Measurements from ENCODE around the gene AMFR. TPM values are rescaled to one million over a fixed set of nuclear protein-coding genes. Genes with fewer than 3 reads are reported as not detected.

Gene AMFR
- total RNA-seq, 1 experiment from 2014 or later: 197 TPM

DNA sequence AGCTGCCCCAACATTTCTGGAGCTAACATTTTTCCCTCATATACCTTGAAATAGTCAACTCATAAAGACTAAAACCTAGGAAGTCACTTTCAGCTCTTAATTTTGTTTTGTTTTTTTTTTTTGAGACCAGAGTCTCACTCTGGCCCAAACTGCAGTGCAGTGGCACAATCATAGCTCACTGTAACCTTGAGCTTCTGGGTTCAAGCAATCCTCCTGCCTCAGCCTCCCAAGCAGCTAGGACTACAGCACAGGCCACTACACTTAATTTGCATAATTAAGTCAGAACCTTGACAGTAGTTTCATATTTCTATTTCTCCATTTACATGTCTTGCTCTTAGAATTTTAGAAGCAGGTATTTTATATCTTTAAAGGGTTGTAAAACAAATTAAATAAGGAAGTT lies 4.7 kb downstream of the AMFR start:
- no peaks in the 10 kb centered on the region for H3K27me3 ChIP-seq (replicated peaks)
- H3K4me3 ChIP-seq: no peak overlapping the region
- no peak overlapping the region for H3K27ac ChIP-seq
- peaks cover 10% of the 10 kb centered on the region for H3K4me1 ChIP-seq (replicated peaks)
- no peaks in the 10 kb centered on the region for H3K9me3 ChIP-seq (replicated peaks)
- H3K36me3 ChIP-seq: peaks cover 4% of the 10 kb centered on the region
- DNase-seq (ENCODE audit: low read depth in 1 of 2, low spot score in 2 of 2): no peak

DNA sequence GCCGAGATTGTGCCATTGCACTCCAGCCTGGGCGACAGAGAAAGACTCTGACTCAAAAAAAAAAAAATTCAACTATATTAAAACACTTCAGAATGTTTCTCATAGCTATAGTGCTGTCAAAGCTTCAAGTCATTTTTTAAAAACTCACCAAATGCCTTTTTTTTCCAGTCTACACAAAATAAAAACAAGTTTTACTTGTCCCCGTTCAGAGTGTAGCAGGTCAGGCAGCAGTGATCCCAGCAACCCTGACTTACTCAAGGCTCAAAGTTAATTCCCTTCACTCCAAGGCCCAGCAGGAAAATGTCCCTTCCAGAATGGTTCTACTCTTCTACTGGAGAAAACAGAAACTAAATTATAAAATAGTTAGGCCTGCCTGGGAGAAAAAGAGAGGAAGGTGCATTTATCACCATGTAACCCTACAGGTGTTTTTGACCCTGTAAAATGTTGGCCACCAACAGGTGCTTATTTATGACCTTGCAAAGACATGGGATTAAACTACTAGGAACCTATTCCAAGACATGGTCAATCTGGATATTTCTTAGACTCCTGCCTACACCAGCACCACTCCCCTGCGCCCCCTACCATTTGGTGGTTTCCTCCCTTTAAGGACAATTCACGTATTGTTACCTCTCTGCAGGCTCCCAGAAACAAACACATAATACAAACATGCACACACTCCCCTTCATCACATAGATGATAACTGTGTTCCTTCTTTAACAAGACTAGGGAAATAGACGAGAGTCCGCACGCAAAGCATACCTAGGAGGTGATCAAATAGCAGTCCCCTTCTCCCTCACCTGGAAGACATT lies 5.4 kb downstream of the AMFR start:
- no peaks in the 10 kb centered on the region for H3K27me3 ChIP-seq (replicated peaks)
- no peak overlapping the region for H3K4me3 ChIP-seq
- H3K27ac ChIP-seq: no peak overlapping the region
- no peak for DNase-seq (ENCODE audit: low read depth in 1 of 2, low spot score in 2 of 2)
- no peaks in the 10 kb centered on the region for H3K9me3 ChIP-seq (replicated peaks)
- peaks cover 10% of the 10 kb centered on the region for H3K4me1 ChIP-seq (replicated peaks)
- peaks cover 1% of the 10 kb centered on the region for H3K36me3 ChIP-seq

GRCh38 chr16:56417138-56417537 lies 8.2 kb downstream of the AMFR start:
- peaks cover 7% of the 10 kb centered on the region for H3K36me3 ChIP-seq
- no peaks in the 10 kb centered on the region for H3K27me3 ChIP-seq (replicated peaks)
- no peak for DNase-seq (ENCODE audit: low read depth in 1 of 2, low spot score in 2 of 2)
- H3K4me3 ChIP-seq: no peak overlapping the region
- no peaks in the 10 kb centered on the region for H3K9me3 ChIP-seq (replicated peaks)
- H3K4me1 ChIP-seq (replicated peaks): no peaks in the 10 kb centered on the region
- H3K27ac ChIP-seq: no peak overlapping the region

GRCh38 chr16:56415875-56416274 lies 9.5 kb downstream of the AMFR start:
- H3K27me3 ChIP-seq (replicated peaks): no peaks in the 10 kb centered on the region
- no peak for DNase-seq (ENCODE audit: low read depth in 1 of 2, low spot score in 2 of 2)
- H3K27ac ChIP-seq: no peak overlapping the region
- H3K4me1 ChIP-seq (replicated peaks): no peaks in the 10 kb centered on the region
- no peaks in the 10 kb centered on the region for H3K9me3 ChIP-seq (replicated peaks)
- peaks cover 15% of the 10 kb centered on the region for H3K36me3 ChIP-seq
- no peak overlapping the region for H3K4me3 ChIP-seq

- no peaks in the 10 kb centered on the region for H3K27me3 ChIP-seq (replicated peaks)
- H3K4me3 ChIP-seq: no peak overlapping the region
- peaks cover 20% of the 10 kb centered on the region for H3K36me3 ChIP-seq
- no peaks in the 10 kb centered on the region for H3K4me1 ChIP-seq (replicated peaks)
- no peak overlapping the region for H3K27ac ChIP-seq
- no peaks in the 10 kb centered on the region for H3K9me3 ChIP-seq (replicated peaks)
- no peak for DNase-seq (ENCODE audit: low read depth in 1 of 2, low spot score in 2 of 2)
Observed at GRCh38 chr16:56414366-56414765, 11.0 kb downstream of the AMFR start.

- Histone ChIP-seq H3K4me1 (replicated peaks) (no peaks in the 10 kb centered on the region), H3K4me3 (no peak overlapping the region), H3K36me3 (peaks cover 29% of the 10 kb centered on the region), H3K9me3 (replicated peaks) (no peaks in the 10 kb centered on the region), H3K27ac (no peak overlapping the region), H3K27me3 (replicated peaks) (no peaks in the 10 kb centered on the region)
- DNase-seq (ENCODE audit: low read depth in 1 of 2, low spot score in 2 of 2): no peak
Observed at GRCh38 chr16:56413381-56413780, 12.0 kb downstream of the AMFR start.

- Histone ChIP-seq H3K36me3 (peaks cover 37% of the 10 kb centered on the region), H3K27ac (no peak overlapping the region)
- DNase-seq (ENCODE audit: low read depth in 1 of 2, low spot score in 2 of 2): no peak
Observed at GRCh38 chr16:56411624-56412023, 13.7 kb downstream of the AMFR start.

GRCh38 chr16:56411123-56411522 lies 14.2 kb downstream of the AMFR start:
- H3K36me3 ChIP-seq: peaks cover 37% of the 10 kb centered on the region
- H3K4me1 ChIP-seq (replicated peaks): no peaks in the 10 kb centered on the region
- H3K4me3 ChIP-seq: no peak overlapping the region
- H3K27me3 ChIP-seq (replicated peaks): no peaks in the 10 kb centered on the region
- DNase-seq (ENCODE audit: low read depth in 1 of 2, low spot score in 2 of 2): no peak
- H3K27ac ChIP-seq: no peak overlapping the region
- no peaks in the 10 kb centered on the region for H3K9me3 ChIP-seq (replicated peaks)

More at GRCh38 chr16:56411624-56412023, 13.7 kb downstream of the AMFR start:
- Histone ChIP-seq H3K4me1 (replicated peaks) (no peaks in the 10 kb centered on the region), H3K27me3 (replicated peaks) (no peaks in the 10 kb centered on the region), H3K9me3 (replicated peaks) (no peaks in the 10 kb centered on the region), H3K4me3 (no peak overlapping the region)

DNA sequence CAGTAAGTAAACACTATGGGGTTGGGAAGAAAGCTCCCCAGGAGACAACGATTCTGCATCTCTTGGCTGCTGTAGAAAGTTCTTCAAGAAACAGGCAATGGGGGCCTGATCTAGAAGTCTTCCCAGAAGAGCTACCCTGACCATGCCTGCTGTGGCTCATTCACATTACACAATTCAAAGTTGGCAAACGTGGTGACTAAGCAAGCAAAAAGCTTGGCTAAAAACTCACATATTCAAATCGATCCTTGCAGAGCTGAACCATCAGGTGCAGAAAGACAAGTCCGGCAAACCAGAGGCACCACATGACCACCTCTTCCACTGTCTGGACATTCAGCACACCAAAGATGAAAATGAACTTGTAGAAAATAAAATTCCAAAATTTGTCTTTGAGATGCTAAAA lies 16.1 kb downstream of the AMFR start:
- no peak for DNase-seq (ENCODE audit: low read depth in 1 of 2, low spot score in 2 of 2)
- Histone ChIP-seq H3K4me1 (replicated peaks) (no peaks in the 10 kb centered on the region), H3K9me3 (replicated peaks) (no peaks in the 10 kb centered on the region), H3K27me3 (replicated peaks) (no peaks in the 10 kb centered on the region), H3K4me3 (no peak overlapping the region), H3K27ac (no peak overlapping the region), H3K36me3 (peaks cover 52% of the 10 kb centered on the region)

- H3K27me3 ChIP-seq (replicated peaks): no peaks in the 10 kb centered on the region
- H3K4me1 ChIP-seq (replicated peaks): no peaks in the 10 kb centered on the region
- no peak overlapping the region for H3K4me3 ChIP-seq
- peaks cover 54% of the 10 kb centered on the region for H3K36me3 ChIP-seq
- DNase-seq (ENCODE audit: low read depth in 1 of 2, low spot score in 2 of 2): no peak
- H3K27ac ChIP-seq: no peak overlapping the region
- H3K9me3 ChIP-seq (replicated peaks): no peaks in the 10 kb centered on the region
Observed at GRCh38 chr16:56408379-56409098, 16.8 kb downstream of the AMFR start.

- Histone ChIP-seq H3K27ac (no peak overlapping the region), H3K36me3 (peaks cover 60% of the 10 kb centered on the region), H3K9me3 (replicated peaks) (no peaks in the 10 kb centered on the region), H3K27me3 (replicated peaks) (no peaks in the 10 kb centered on the region), H3K4me3 (no peak overlapping the region), H3K4me1 (replicated peaks) (no peaks in the 10 kb centered on the region)
- DNase-seq (ENCODE audit: low read depth in 1 of 2, low spot score in 2 of 2): no peak
Observed at GRCh38 chr16:56405977-56406672, 19.2 kb downstream of the AMFR start.

DNA sequence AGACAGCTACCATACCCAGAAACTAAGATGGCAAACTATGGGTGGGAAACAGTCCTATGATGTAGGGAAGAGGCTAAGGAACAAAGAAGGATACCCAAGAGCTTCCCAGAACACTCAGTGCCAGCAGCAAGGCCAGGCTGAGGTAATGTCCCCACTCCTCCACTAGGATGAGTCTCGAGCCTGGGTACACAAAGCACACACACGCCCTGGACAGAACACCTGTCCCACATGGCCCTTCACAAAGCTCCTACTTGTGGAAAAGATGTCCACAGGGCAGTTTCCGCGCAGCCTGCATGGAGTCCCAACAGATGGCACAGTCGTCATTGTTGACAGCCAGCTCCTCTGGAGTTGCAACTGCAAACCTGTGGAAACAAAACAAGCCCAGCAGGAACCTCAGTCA lies 23.9 kb downstream of the AMFR start:
- H3K27ac ChIP-seq: no peak overlapping the region
- DNase-seq (ENCODE audit: low read depth in 1 of 2, low spot score in 2 of 2): no peak
- no peaks in the 10 kb centered on the region for H3K4me1 ChIP-seq (replicated peaks)
- no peaks in the 10 kb centered on the region for H3K27me3 ChIP-seq (replicated peaks)
- no peak overlapping the region for H3K4me3 ChIP-seq
- H3K36me3 ChIP-seq: peaks cover 60% of the 10 kb centered on the region
- no peaks in the 10 kb centered on the region for H3K9me3 ChIP-seq (replicated peaks)

DNA sequence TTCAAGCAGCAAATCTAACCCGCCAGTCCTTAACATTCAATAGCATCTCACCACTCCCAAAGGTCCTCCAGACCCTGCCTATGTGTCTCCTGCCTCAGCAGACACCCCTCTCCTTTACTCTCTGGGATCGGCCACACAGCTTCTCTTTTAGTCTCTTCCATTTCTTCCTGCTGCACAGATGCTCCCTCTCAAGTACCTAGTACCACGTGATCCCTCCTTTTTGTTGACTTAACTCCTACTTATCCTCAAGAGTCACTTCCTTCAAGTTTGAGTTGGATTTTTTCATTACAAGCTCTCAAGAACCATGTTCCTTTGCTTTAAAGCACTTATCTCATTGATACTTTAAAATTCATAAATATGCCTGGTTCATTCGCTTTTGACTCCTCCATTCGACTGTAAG lies 24.9 kb downstream of the AMFR start:
- no peaks in the 10 kb centered on the region for H3K27me3 ChIP-seq (replicated peaks)
- peaks cover 58% of the 10 kb centered on the region for H3K36me3 ChIP-seq
- H3K4me3 ChIP-seq: no peak overlapping the region
- H3K4me1 ChIP-seq (replicated peaks): no peaks in the 10 kb centered on the region
- H3K9me3 ChIP-seq (replicated peaks): no peaks in the 10 kb centered on the region
- DNase-seq (ENCODE audit: low read depth in 1 of 2, low spot score in 2 of 2): no peak
- H3K27ac ChIP-seq: no peak overlapping the region

DNA sequence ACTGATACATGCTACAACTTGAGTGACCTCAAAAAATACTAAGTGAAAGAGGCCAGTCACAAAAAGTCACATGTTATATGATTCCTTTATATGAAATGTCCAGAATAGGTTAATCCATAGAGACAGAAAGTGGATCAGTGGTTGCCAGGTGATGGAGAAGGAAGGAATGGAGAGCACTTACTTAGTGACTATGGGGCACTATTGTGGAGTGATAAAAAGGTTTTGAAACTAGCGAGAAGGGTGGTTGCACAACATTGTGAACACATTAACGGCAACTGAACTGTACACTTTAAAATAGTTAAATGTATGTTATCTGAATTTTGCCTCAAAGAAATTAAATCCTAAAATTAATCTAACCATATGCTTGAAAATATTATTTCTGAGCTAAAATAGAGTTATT lies 25.9 kb downstream of the AMFR start:
- H3K9me3 ChIP-seq (replicated peaks): no peaks in the 10 kb centered on the region
- no peak for DNase-seq (ENCODE audit: low read depth in 1 of 2, low spot score in 2 of 2)
- H3K36me3 ChIP-seq: peaks cover 49% of the 10 kb centered on the region
- no peaks in the 10 kb centered on the region for H3K4me1 ChIP-seq (replicated peaks)
- H3K27me3 ChIP-seq (replicated peaks): no peaks in the 10 kb centered on the region
- no peak overlapping the region for H3K4me3 ChIP-seq
- no peak overlapping the region for H3K27ac ChIP-seq
